Activated CD8-positive, alpha-beta memory T cell treated with anti-CD3 and anti-CD28 coated beads, Interleukin-2, amount 50 U/mL, for 4 hours (primary cell): ENCODE data around the gene LRP1B.
"Not testable (repeated sequence)": the region's sequence is repeated elsewhere in the genome, so short reads cannot be mapped to it uniquely, and the experiment has no call there.

Experiments used
- DNase-seq: peaks from one replicate; pipeline ENCODE4 v3.0.0-alpha.2; 2020

Gene LRP1B

DNA sequence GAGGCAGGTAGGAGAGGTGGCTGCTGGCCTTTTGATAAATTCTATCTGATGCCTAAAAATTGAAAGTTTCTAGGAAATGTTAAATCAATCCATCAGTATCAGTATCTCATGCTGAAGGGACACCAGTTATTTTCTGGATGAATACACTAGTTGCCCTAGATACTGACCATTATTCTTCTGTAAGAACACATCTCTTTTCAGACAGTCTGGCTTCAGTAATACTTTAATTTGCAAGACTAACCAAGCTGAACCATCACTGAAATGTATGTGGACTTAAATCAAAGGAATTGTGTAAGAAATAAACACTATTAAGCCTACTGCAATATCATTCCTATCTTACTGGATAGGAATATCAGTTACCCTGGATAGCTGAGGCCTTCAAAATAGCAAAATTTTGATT lies 1546.3 kb downstream of the LRP1B start:
- no peak for DNase-seq

DNA sequence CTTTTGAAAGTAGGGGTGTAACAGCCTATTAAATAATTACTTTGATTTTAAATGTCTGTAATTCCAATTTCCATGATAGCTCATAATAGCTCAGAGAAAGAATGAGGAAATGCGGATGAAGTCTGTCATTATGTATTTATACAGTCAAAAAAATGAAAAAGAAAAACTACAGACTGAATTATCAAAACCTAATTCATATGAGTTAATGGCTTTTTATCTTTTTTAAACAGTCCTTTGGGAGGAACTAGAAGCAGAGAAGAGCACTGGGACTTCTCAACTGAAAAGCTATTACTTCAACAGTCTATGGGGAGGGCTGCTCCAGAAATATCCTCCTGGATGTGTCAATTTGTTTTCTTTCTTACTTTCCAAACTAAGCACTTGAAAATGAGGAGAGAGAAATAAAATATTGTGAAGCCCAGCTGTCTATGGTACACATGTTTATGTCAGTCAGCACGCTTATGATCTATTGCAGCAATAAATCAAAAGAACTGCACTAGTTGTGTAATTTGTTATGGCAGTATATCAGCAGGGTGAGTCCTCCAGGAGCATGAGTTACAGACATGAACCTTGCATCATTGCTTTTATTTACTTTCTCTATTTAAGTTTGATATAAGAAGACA lies 1550.2 kb downstream of the LRP1B start:
- no peak for DNase-seq

DNA sequence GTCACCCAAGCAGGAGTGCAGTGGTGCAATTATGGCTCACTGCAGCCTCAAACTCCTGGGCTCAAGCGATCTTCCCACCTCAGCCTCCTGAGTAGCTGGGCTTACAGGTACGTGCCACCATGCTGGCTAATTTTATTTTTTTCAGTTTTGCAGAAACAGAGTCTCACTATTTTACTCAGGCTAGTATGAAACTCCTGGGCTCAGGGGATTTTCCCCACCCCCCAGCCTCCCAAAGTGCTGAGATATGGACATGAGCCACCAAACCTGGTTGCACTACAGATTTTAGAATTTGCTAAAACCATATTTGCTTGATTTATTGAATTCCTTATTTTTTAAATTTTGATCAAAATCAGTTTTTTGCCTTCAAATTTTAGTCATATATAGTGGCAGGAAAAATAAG lies 1553.4 kb downstream of the LRP1B start:
- no peak for DNase-seq

GRCh38 chr2:140567734-140568133 lies 1563.1 kb downstream of the LRP1B start:
- DNase-seq, result no peak

- no peak for DNase-seq
Measured at GRCh38 chr2:140565756-140566155, 1565.1 kb downstream of the LRP1B start.

GRCh38 chr2:140555701-140556100 lies 1575.1 kb downstream of the LRP1B start:
- no peak for DNase-seq

DNA sequence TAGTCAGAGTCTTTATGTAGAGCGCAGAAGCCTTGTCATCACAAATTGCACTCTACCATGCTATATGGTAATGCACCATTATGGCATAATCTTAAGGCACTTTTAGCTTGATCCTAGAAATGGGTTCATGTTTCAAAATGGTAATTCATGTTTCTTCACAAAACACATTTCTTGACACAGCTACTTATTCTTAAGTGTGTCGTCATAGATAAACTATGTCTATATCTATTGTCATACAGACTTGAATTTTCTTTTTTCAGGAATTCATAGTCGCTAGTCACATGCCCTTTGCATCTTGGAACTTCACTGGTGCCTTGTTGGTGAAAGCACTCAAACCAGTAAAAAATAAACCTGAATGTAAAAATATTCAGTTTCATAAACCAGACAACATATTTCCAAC lies 1578.2 kb downstream of the LRP1B start:
- DNase-seq, result no peak

GRCh38 chr2:140551287-140551686 lies 1579.5 kb downstream of the LRP1B start:
- DNase-seq, result no peak

DNA sequence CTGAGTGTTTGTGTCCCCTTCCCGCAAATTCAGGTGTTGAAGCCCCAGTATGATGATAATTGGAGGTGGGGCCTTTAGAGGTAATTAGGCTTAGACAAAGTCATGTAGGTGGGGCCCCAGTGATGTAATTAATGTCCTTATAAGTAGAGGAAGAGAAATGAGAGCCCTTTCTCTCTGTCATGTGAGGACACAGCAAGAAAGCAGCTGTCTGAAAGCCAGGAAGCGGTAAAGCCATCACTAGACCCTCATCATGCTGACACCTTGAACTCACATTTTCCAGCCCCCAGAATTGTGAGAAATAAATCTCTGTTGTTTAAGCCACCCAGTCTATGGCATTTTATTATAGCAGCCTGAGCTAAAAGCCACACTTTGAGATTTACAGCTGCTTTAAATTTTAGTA lies 1580.0 kb downstream of the LRP1B start:
- DNase-seq, result no peak

GRCh38 chr2:140544769-140545168 lies 1586.0 kb downstream of the LRP1B start:
- DNase-seq, result not testable (repeated sequence)

DNA sequence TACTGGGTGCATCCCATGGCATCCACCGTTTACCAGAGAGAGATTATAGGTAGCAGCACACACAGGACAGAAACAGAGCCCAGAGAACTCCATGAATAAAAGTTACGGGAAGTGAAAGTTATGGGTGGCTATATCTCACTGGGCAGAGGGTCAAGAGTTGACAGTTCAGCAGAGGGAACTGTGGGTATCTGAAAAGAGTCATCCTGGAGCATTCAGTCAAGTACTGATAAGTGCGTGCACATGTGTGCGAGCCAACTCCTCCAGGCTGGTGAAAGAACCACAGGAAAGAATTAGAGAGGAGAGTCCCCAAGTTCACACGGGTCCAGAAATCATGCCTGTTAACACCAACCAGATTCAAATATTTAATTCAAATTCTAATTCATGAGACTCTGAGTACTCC lies 1588.2 kb downstream of the LRP1B start:
- no peak for DNase-seq

- no peak for DNase-seq
Measured at GRCh38 chr2:140539242-140539875, 1591.5 kb downstream of the LRP1B start.

- no peak for DNase-seq
Measured at GRCh38 chr2:140529706-140530105, 1601.1 kb downstream of the LRP1B start.

DNA sequence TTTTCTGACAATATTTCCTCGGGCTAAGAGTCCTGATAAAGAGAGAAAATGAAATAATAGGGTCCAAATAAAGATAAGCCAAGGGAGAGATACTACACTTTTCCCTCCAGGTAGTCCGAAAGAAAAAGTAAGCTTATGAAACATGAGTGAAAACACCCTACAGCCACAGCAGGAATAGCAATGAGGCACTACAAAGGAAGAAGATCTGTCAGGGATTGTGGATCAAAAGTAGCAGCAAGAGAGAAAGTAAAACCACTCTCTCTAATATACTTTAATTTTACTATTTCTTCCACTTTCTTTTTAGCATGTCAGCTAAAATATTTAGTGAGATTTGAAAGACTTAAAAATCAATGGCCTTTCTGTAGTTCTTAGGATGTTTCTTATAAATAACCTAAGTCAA lies 1601.8 kb downstream of the LRP1B start:
- DNase-seq, result no peak

DNA sequence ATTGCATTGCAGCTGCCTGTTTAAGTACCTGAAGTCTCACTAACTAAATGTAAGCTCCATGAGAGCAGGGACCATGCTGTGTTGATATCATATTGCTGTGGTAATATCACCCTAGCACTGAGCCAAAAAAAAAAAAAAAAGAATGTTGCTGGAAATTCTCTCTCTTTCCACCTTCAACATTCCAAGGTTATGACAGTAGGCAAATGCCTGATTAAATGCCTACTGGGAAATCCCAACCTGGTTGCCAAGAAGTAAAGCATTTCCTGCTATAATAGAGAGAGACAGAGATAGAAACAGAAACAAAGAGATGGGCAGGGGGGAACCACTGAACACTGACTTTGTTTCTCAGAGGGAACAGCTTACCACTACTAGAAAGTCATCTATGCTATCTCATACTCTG lies 1604.2 kb downstream of the LRP1B start:
- DNase-seq, result no peak

DNA sequence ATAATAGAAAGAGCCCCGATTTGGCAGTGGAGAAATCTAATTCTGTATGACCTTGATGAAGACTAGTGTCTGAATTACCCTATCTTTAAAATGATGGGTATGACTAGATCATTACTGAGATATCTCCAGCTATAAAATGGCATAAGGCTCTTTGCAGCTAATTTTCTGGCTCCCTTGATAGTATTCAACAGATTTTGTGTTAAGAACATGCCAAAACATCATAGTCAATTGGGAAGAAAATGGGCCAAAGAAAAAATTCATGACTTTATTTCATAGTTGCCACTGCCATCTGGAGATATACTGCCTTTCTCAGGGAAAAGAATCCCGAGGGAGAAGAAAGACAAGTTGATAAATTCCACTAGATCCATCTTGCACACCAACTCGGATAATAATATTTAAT lies 1618.7 kb downstream of the LRP1B start:
- DNase-seq, result no peak

DNA sequence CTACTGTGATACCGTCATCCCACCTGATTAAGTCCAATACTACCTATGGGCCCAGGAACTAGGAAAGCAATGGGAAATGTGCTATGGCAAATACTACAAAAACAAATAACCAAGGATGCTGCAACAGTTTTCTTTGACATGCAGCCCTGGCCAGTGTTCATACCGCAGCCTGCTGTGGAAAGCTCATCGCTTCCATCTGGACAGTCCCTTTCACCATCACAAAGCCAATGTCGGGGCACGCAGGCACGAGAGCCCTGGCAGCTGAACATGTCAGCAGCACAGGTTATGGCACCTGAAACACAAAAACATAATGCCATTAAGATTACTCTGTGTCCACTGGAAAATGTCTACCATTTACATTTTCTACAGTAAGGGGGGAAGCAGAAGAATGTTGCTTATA lies 1621.1 kb downstream of the LRP1B start:
- DNase-seq, result no peak

DNA sequence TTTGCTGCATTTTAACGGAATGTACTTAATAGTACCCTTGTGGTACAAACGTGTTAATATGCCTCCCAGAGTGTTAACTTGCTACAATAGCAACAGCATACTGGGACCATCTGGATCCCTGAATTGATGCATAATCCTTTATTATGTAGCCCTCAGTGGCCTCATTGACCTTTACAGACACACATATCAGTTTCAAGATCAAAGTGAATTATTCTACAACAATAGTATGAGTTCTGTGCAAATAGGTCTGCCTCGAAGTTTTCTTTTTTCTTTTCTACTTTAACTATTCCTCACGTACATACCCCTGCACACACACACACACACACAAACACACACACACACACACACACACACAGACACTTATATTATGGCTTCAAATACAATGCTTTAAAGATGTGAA lies 1622.1 kb downstream of the LRP1B start:
- no peak for DNase-seq

DNA sequence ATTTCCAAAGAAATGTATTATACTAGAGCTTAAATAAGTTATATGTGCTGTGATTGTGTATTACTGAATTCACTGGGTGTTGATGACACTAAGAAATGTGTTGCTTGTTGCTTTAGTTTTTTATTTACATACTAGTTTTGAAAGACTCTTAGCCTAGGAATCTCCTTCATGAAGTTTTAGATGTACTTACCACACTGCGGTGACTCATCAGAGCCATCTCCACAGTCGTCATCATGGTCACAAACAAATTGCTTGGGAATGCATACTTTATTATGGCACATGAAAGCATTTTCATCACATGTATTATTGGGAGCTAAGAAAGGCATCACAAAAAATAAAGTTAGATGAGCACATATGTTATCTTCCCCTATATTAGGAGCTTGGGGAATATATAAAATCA lies 1624.2 kb downstream of the LRP1B start:
- no peak for DNase-seq

DNA sequence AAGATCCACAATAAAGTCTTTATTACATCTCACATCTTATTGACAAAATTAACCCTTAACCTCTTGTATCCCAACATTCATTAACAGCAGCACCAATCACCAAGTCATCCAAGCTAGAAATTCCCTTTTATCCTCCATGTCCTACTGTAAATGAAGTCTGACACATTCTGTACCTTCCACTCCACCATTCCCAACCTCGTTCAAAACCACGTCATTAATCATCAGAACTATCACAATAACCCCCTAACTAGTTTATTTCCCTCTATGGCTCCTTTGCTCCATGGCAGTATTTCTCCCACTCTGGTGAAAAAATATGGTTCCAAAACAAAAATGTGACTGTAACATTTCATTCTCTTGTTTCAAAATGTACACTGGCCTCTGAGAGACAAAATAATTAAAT lies 1626.2 kb downstream of the LRP1B start:
- no peak for DNase-seq

GRCh38 chr2:140502951-140503630 lies 1627.7 kb downstream of the LRP1B start:
- no peak for DNase-seq

- DNase-seq, result no peak
Measured at GRCh38 chr2:140498360-140498759, 1632.5 kb downstream of the LRP1B start.

- no peak for DNase-seq
Measured at GRCh38 chr2:140496714-140497113, 1634.1 kb downstream of the LRP1B start.

DNA sequence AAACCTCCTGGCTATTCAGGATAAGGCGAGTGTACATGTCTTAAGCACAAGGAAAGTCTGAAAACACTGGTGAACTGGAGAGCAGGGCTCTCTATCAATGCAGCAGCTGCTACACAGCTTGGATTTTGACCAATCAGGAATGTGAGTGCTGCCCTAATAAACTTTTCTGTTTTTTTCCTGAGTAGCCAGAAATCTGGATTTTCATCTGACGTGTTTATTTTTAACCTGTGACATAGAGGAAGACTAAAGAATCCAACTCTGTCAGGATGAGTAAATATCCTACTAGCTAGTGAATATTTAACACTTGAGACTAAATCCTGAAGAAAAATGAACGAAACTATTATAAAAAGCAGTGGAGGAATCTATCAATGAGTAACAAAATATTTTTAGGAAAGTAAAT lies 1638.9 kb downstream of the LRP1B start:
- no peak for DNase-seq

- DNase-seq, result no peak
Measured at GRCh38 chr2:140489193-140489592, 1641.6 kb downstream of the LRP1B start.
